ENCODE data around the gene F8A3. TPM values are rescaled to one million over a fixed set of nuclear protein-coding genes. Genes with fewer than 3 reads are reported as not detected.

F8A3 gene
- total and polyA plus RNA-seq, 9 of the 15 experiments (the other 6 are each of a cell fraction or from before 2014, with no cell fraction given) = not detected

DNA sequence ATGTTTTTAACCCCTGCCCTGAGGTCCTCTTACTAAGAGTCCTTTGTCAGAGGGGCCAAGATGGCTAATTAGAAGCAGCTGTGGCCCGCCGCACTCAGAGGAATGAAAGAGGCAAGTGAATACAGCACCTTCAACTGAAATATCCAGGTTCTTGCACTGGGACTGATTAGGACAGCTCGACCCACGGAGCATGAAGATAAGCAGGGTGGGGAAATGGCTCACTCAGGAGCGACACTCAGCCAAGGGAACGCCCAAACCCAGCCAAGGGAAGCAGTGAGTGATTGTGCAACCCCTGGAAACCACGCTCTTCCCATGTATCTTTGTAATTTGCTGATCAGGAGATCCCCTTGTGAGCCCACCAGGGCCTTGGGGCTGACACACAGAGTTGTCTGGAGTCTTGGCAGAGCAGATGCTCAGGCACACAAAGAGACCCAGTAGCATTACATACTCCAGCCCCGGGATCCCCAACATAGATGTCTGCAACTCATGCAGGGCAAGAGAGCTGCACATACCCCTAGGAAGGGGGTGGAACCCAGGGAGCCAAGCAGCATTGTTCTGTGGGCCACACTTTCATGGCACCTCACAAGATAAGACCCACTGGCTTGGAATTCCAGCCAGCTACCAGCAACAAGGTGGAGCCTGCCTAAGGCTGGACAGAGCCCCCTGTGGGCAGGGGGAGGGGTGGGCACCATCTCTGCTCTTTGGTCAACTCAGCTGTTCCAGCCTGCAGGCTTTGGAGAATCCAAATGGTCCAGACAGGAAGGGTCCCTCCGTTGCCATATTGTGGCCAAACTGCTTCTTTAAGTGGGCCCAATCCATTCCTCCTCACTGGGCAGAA is 23.3 kb downstream of the F8A3 start (continued):
- TF ChIP-seq ZBTB40 (IDR thresholded peaks at IDR 0.05) = no peak
- no peak for TF ChIP-seq ZBTB40 (CRISPR knock-in tag; IDR thresholded peaks at IDR 0.05)
- TF ChIP-seq TAF9B (IDR thresholded peaks at IDR 0.05; ENCODE audit: partially characterized antibody) = no peak
- no peak for TF ChIP-seq ZNF830 (CRISPR knock-in tag; IDR thresholded peaks at IDR 0.05)
- TF ChIP-seq ZBTB8A (IDR thresholded peaks at IDR 0.05; ENCODE audit: partially characterized antibody) = no peak
- TF ChIP-seq RBM25 (IDR thresholded peaks at IDR 0.05; ENCODE audit: low read depth, low read length, severe bottlenecking) = no peak
- TF ChIP-seq RBBP5 (IDR thresholded peaks at IDR 0.05; ENCODE audit: borderline replicate concordance, insufficient read depth, low read length, poor library complexity, severe bottlenecking) = no peak
- TF ChIP-seq SIRT6 (IDR thresholded peaks at IDR 0.05; ENCODE audit: low read depth, low read length) = no peak
- TF ChIP-seq GABPA (tag; conservative IDR thresholded peaks at IDR 0.05; ENCODE audit: low read depth) = no peak
- no peak for TF ChIP-seq KHSRP (IDR thresholded peaks at IDR 0.05)
- TF ChIP-seq ZC3H4 (CRISPR knock-in tag; IDR thresholded peaks at IDR 0.05; ENCODE audit: borderline replicate concordance) = no peak
- TF ChIP-seq, protein P1, sequence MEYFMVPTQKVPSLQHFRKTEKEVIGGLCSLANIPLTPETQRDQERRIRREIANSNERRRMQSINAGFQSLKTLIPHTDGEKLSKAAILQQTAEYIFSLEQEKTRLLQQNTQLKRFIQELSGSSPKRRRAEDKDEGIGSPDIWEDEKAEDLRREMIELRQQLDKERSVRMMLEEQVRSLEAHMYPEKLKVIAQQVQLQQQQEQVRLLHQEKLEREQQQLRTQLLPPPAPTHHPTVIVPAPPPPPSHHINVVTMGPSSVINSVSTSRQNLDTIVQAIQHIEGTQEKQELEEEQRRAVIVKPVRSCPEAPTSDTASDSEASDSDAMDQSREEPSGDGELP (CRISPR knock-in tag; IDR thresholded peaks at IDR 0.05; ENCODE audit: borderline replicate concordance) = peak; percentile 65
- TF ChIP-seq CXXC5 (CRISPR knock-in tag; IDR thresholded peaks at IDR 0.05) = peak; percentile 75
- TF ChIP-seq ZNF23 (CRISPR knock-in tag; IDR thresholded peaks at IDR 0.05) = no peak
- TF ChIP-seq PTRF (tag; IDR thresholded peaks at IDR 0.05) = no peak
